IMR-90 (cell line): ENCODE measurements around the gene TMPRSS9.

Experiments
- BHLHE40 ChIP-seq: fragments of 150-350 bp; IDR thresholded peaks from 2 replicates; pipeline ENCODE4 v1.6.1; 2016; ENCODE audit warnings: mild to moderate bottlenecking, low read depth, low read length
- CEBPB ChIP-seq: IDR thresholded peaks from 2 replicates; pipeline ENCODE4 v1.6.1; 2012; ENCODE audit warnings: low read depth, low read length, improper control_type of control experiment
- CHD1 ChIP-seq: IDR thresholded peaks from 2 replicates; pipeline ENCODE4 v1.6.1; 2012; ENCODE audit warnings: low read depth, low read length, improper control_type of control experiment
- FOS ChIP-seq: fragments of 150-350 bp; IDR thresholded peaks from 2 replicates; pipeline ENCODE4 v1.6.1; 2016; ENCODE audit warnings: low read depth, low read length
- MAFK ChIP-seq: IDR thresholded peaks from 2 replicates; pipeline ENCODE4 v1.6.1; 2012; ENCODE audit warnings: low read depth, low read length, improper control_type of control experiment
- POLR2A ChIP-seq: IDR thresholded peaks from 2 replicates; pipeline ENCODE4 v1.6.1; 2012; ENCODE audit warnings: mild to moderate bottlenecking, low read depth, low read length
- TF ChIP-seq, protein P1 (sequence below): conservative IDR thresholded peaks from 2 replicates; pipeline ENCODE4 v1.5.1; 2012; ENCODE audit warnings: mild to moderate bottlenecking, low read depth, low read length, improper control_type of control experiment
- TF ChIP-seq, protein P2 (sequence below): fragments of 150-350 bp; IDR thresholded peaks from 2 replicates; pipeline ENCODE4 v1.6.1; 2016; ENCODE audit warnings: low read depth, mild to moderate bottlenecking, low read length, moderate library complexity, borderline replicate concordance

DNA sequence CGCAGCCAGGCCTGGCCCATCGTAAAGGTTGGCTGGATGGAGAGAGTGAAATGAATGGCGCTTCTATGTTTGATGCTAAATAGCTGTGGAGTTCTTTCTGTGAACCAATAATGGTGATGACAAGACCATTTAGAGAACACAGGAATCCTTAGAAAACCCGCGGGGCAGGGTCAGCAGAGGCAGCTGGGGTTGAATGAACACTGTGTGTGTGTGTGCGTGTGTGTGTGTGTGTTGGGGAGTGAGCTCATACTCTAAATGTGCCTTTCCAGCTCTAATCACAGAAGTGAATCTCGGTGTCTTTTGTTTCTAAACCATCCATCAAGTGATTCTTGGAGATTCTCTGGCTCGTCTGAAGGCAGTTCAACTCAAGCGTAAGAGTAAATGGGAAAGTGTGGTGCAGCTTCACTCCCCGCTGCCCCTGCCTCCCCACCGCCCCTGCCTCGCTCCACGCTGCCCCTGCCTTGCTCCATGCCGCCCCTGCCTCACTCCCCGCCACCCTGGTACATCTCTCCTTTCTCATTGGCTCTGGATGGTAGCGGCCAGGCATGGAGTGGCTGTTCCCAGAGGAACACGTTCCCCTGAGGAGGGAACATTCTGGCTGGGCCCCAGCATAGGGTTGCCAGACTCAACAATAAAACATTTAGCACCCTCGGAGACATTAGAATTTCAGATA, 21.2 kb downstream of the TMPRSS9 start:
- TF ChIP-seq, protein P1, sequence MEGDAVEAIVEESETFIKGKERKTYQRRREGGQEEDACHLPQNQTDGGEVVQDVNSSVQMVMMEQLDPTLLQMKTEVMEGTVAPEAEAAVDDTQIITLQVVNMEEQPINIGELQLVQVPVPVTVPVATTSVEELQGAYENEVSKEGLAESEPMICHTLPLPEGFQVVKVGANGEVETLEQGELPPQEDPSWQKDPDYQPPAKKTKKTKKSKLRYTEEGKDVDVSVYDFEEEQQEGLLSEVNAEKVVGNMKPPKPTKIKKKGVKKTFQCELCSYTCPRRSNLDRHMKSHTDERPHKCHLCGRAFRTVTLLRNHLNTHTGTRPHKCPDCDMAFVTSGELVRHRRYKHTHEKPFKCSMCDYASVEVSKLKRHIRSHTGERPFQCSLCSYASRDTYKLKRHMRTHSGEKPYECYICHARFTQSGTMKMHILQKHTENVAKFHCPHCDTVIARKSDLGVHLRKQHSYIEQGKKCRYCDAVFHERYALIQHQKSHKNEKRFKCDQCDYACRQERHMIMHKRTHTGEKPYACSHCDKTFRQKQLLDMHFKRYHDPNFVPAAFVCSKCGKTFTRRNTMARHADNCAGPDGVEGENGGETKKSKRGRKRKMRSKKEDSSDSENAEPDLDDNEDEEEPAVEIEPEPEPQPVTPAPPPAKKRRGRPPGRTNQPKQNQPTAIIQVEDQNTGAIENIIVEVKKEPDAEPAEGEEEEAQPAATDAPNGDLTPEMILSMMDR: no peak
- TF ChIP-seq MAFK (no peak), FOS (no peak), POLR2A (no peak), CEBPB (no peak), BHLHE40 (no peak), CHD1 (no peak)
- TF ChIP-seq, protein P2, sequence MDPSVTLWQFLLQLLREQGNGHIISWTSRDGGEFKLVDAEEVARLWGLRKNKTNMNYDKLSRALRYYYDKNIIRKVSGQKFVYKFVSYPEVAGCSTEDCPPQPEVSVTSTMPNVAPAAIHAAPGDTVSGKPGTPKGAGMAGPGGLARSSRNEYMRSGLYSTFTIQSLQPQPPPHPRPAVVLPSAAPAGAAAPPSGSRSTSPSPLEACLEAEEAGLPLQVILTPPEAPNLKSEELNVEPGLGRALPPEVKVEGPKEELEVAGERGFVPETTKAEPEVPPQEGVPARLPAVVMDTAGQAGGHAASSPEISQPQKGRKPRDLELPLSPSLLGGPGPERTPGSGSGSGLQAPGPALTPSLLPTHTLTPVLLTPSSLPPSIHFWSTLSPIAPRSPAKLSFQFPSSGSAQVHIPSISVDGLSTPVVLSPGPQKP: no peak
